ENCODE data around the gene SLC15A4. TPM values are rescaled to one million over a fixed set of nuclear protein-coding genes. Genes with fewer than 3 reads are reported as not detected.

Gene SLC15A4
- polyA plus RNA-seq, 12 donors: 17.4 to 27.7 (median 21.8) TPM; not detected in 1

- no peak for DNase-seq
These were observed 62.4 kb downstream of the SLC15A4 start for GRCh38 chr12:128761379-128761790.

GRCh38 chr12:128755566-128755965 lies 68.2 kb downstream of the SLC15A4 start:
- no peak for DNase-seq

GRCh38 chr12:128754275-128754674 lies 69.5 kb downstream of the SLC15A4 start:
- DNase-seq: no peak

GRCh38 chr12:128753438-128753837 lies 70.3 kb downstream of the SLC15A4 start:
- DNase-seq: no peak

- DNase-seq: no peak
These were observed 71.4 kb downstream of the SLC15A4 start for GRCh38 chr12:128752386-128752785.

- no peak for DNase-seq
These were observed 76.3 kb downstream of the SLC15A4 start for GRCh38 chr12:128747441-128747840.

- DNase-seq: no peak
These were observed 77.7 kb downstream of the SLC15A4 start for GRCh38 chr12:128745772-128746689.

GRCh38 chr12:128743916-128744315 lies 79.8 kb downstream of the SLC15A4 start:
- DNase-seq: no peak

Other genes with a start within 250 kb of the SLC15A4 start
- gene GLT1D1, start 29.5 kb upstream of the SLC15A4 start, polyA plus RNA-seq (ENCODE audit: insufficient read length in 12 of 12): 1 to 10 TPM in 8 of 12 donors, under 1 TPM in 2, not detected in 2; 0.81 to 1.9 (median 1.4) TPM

Data from muscle of arm (tissue), 12 donors.